Effector memory CD8-positive, alpha-beta T cell (primary cell): ENCODE measurements around the gene RPTOR.
A peak's percentile ranks its signal among the peaks of the same experiment; 100 is the strongest.

Source experiments
- ATAC-seq: fragments of 150-1000 bp; cut with Tn5 transposase; replicated peaks from 2 replicates; pipeline ENCODE4 v1.10.0; 2021; ENCODE audit warnings: mild to moderate bottlenecking, moderate library complexity
- DNase-seq, 3 experiments: peaks; one replicate each; pipeline ENCODE4 v3.0.0; 2021
- H3K27ac Mint-ChIP-seq, 2 donors: one replicate each; pipeline ENCODE4 v1.8.0; 2022; ENCODE audit warnings: mild to moderate bottlenecking in 2 of 2, mixed read lengths in 2 of 2, moderate library complexity in 2 of 2
- H3K27me3 Mint-ChIP-seq, 2 donors: one replicate each; pipeline ENCODE4 v1.8.0; 2022; ENCODE audit warnings: mixed read lengths in 2 of 2
- H3K36me3 Mint-ChIP-seq: one replicate; pipeline ENCODE4 v1.8.0; 2022; ENCODE audit warnings: mild to moderate bottlenecking, moderate library complexity, mixed read lengths; ENCODE audit not compliant: insufficient read depth
- H3K4me1 Mint-ChIP-seq, 2 donors: one replicate each; pipeline ENCODE4 v1.8.0; 2022; ENCODE audit warnings: low read depth in 2 of 2, mixed read lengths in 2 of 2
- H3K4me3 Mint-ChIP-seq, 2 donors: one replicate each; pipeline ENCODE4 v1.8.0; 2022; ENCODE audit warnings: mild to moderate bottlenecking in 2 of 2, mixed read lengths in 2 of 2, moderate library complexity in 2 of 2
- H3K9me3 Mint-ChIP-seq, 2 donors: one replicate each; pipeline ENCODE4 v1.8.0; 2022; ENCODE audit warnings: mixed read lengths in 2 of 2

The RPTOR gene

DNA sequence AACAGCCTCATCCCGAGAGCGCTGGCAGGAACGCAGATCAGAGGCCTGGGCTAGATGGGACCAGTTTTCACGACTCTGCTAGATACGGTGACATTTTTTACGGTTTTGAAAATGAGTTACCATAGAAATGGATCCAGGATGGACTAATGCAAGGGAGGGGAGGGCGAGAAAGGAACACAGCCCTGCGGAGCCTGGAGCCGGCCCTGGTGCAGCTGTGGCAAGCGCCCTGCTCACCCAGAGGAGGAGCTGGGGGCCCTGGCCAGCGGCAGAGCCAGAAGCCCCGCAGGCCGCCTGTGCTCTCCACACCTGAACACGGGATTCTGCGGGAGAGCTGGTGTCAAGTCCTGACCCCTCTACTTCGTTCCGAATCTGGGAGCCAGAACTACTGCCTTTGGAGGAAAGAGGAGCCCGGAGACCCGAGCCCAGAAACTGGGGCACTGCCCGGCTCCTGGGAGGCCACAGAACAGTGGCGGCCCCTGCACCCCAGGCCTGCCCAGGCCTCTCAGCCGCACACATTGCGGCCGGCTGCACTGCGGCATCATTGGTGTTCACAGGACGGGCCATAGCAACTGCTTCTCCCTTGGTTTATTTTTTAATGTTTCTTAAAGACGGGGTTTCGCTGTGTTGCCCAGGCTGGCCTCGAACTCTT lies 358.4 kb downstream of the RPTOR start:
- no peaks in the 10 kb centered on the region for H3K9me3 Mint-ChIP-seq
- H3K4me3 Mint-ChIP-seq, result no peak overlapping the region
- no peak for DNase-seq
- ATAC-seq, result no peak
- H3K27me3 Mint-ChIP-seq, result no peaks in the 10 kb centered on the region
- H3K27ac Mint-ChIP-seq, result no peak overlapping the region
- H3K36me3 Mint-ChIP-seq, result peaks cover 24% of the 10 kb centered on the region
- H3K4me1 Mint-ChIP-seq, result peaks cover 11 to 14% of the 10 kb centered on the region in 2 donors

DNA sequence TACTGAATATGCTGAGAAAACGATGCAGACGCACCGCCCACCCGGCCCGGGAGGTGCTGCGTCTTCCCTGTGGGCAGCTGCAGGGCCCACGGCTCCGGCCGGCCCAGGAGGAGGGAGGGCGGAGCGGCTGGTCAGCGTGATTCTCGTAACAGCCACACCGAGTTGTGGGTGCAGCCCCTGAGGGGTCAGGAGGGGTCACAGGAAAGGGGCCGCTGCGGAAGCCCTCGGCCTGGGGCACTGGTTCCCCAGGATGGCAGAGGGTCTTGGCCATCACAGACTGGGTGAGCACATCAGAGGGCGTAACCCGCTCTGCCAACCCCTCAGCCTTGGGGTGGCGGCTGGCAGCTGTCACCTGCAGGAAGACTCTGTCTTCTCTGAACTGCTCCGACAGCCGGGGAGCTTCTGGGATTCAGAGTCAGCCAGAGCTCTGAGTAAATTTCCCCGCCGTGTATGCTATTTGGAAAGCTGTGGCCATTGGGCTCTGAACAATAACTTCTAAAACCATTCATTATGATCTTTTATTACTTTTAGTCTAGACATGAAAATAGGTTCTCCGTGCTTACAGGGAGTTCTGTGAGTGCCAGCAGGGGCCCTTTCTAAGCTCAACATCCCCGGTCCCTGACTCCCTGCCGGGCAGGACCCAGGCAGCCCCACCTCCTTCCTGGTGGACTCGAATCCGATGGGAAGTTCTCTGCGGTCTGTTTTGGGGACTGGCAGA lies 359.6 kb downstream of the RPTOR start:
- H3K4me3 Mint-ChIP-seq, result no peak overlapping the region
- DNase-seq (no peak), ATAC-seq (no peak)
- H3K4me1 Mint-ChIP-seq, result peaks cover 11 to 14% of the 10 kb centered on the region in 2 donors
- H3K36me3 Mint-ChIP-seq, result peaks cover 30% of the 10 kb centered on the region
- H3K27me3 Mint-ChIP-seq, result no peaks in the 10 kb centered on the region
- H3K27ac Mint-ChIP-seq, result no peak overlapping the region
- H3K9me3 Mint-ChIP-seq, result no peaks in the 10 kb centered on the region

DNA sequence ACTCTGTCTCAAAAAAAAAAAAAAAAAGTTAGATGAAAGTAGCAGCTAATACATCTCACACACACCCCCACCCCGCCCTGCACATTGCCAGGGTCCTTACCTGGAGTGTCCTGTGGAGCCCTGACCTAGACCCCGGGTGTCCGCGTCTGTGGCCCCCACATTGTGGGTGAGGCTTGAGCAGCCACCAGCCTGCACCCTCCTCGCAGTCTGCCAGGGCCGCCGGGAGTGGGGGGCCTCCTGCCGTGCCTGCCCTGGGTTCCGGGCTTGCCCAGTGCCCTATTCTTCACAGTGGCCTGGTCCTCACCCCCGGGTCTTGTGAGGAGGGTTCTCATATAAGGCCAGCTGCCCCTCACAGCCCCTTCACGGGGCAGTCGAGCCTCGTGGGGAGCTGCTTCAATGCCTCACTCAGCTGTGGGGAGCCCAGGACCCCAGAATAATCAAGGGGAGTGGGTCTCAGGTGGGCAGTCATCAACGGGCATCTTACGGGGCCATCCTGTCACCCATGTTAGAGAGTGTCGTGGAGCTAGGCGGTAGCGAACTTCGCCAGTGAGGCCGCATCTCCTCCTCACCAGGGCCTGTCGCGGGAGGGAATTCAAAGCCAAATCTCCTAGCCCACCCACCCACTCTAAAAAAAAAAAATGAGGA lies 361.1 kb downstream of the RPTOR start:
- no peaks in the 10 kb centered on the region for H3K9me3 Mint-ChIP-seq
- no peaks in the 10 kb centered on the region for H3K27me3 Mint-ChIP-seq
- peaks cover 7 to 14% of the 10 kb centered on the region in 2 donors for H3K4me1 Mint-ChIP-seq
- no peak for ATAC-seq
- H3K4me3 Mint-ChIP-seq, result no peak overlapping the region
- no peak overlapping the region for H3K27ac Mint-ChIP-seq
- H3K36me3 Mint-ChIP-seq, result peaks cover 39% of the 10 kb centered on the region
- DNase-seq, result no peak

DNA sequence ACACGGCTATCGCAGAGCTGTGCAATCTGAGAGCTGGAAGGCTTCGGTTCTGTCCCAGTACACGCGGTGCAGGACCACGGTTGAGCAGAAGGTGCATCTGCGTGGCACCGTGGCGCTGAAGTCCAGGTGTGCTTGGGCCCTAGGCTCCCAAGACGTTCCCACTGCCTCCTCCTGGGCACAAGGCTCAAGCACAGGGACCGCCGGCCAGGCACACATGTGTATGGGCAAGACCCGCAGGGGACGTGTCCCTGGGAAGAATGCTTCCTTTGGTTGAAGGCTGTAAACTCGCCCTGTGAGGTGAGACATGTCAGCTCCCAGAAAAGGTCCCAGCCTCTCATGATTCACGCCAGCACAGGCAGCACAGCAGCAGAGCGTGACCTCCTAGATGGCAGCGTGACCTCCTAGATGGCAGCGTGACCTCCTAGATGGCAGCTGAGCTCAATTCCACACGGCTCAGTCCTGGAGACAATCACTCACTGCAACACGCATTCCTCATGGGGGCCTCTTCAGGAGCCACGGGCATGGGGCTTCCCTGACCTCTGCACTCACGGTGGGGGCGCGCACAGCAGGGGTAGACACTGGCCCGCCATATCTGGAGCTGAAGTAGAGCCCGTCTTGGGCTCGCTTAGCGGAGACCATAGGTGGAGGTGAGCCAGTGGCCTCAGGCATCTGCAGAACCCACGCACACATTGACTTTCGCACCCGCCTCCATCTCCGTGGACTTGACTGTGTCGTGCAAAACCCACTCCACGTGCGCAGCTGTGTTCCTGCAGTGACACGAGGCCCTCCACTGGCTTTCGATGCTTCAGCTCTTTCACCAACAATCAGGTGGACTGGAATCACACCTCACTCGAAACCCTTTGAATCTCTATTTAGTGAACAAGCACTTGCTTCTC lies 362.0 kb downstream of the RPTOR start:
- peaks cover 4 to 7% of the 10 kb centered on the region in 2 donors for H3K4me1 Mint-ChIP-seq
- DNase-seq, result no peak
- no peaks in the 10 kb centered on the region for H3K27me3 Mint-ChIP-seq
- H3K27ac Mint-ChIP-seq, result no peak overlapping the region
- H3K4me3 Mint-ChIP-seq, result no peak overlapping the region
- H3K9me3 Mint-ChIP-seq, result no peaks in the 10 kb centered on the region
- no peak for ATAC-seq
- H3K36me3 Mint-ChIP-seq, result peaks cover 47% of the 10 kb centered on the region

DNA sequence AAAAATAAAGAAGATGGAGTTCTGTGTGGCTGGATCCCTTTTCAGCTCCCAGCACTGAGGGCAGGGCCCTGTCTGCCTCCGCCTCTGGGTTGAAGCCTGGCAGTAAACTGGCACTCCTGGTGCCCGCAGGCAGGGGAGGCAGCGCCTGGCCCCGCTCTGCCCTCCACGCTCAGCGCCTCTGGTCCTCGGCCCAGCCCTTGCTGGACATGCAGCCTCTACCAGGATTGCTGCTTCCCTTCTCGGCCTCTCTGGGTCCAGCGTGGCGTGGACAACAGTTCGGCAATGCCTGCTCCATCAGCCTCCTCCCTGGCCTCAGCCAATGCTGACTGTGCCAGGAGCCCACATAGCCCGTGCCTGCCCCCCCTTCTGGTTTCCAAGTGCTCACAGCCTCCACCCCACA lies 362.6 kb downstream of the RPTOR start:
- Mint-ChIP-seq H3K9me3 (no peaks in the 10 kb centered on the region), H3K4me3 (no peak overlapping the region), H3K27ac (no peak overlapping the region), H3K27me3 (no peaks in the 10 kb centered on the region), H3K36me3 (peaks cover 45% of the 10 kb centered on the region), H3K4me1 (peaks cover 0 to under 1% of the 10 kb centered on the region in 2 donors)
- no peak for DNase-seq
- ATAC-seq, result no peak

DNA sequence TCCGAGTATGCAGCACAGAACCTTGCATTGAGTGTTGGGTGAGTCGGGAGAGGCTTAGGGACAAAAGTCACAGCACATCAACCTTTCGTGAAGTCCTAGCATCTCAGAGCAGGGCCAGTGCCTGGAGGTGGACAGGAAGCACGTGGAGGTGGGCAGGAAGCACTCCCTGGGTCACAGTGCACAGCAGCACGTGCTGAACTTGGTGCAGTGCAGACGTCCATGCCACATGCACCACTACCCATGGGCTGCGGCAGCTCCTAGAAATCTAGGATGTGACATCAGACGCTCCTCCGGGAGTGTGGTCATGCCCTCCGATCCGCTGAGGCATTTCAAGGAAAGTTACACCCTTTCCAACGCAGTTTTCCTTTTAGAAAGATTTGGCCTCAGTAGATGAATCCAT lies 363.6 kb downstream of the RPTOR start:
- H3K27me3 Mint-ChIP-seq, result no peaks in the 10 kb centered on the region
- H3K4me1 Mint-ChIP-seq, result no peaks in the 10 kb centered on the region
- H3K27ac Mint-ChIP-seq, result no peak overlapping the region
- ATAC-seq, result no peak
- no peaks in the 10 kb centered on the region for H3K9me3 Mint-ChIP-seq
- peaks cover 40% of the 10 kb centered on the region for H3K36me3 Mint-ChIP-seq
- H3K4me3 Mint-ChIP-seq, result no peak overlapping the region
- no peak for DNase-seq

DNA sequence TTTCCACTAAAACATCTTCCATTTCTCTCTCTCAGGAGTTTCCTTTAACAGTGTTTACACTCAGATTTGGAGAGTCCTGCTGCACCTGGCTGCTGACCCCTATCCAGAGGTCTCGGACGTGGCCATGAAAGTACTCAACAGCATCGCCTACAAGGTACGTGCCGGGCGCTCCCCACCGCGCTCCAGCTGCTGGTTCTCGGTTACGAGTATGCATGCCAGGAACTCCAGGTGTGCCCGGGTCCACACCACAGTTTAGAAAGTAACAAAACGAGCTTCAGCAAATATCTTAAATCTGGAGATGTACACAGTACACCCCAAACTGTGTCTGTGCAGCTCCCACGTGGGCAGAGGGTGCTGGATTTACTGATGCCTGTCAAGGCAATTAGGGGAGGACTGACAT lies 364.1 kb downstream of the RPTOR start:
- ATAC-seq, result no peak
- Mint-ChIP-seq H3K27me3 (no peaks in the 10 kb centered on the region), H3K4me1 (no peaks in the 10 kb centered on the region), H3K4me3 (no peak overlapping the region), H3K27ac (no peak overlapping the region), H3K9me3 (no peaks in the 10 kb centered on the region), H3K36me3 (peaks cover 39% of the 10 kb centered on the region)
- no peak for DNase-seq

DNA sequence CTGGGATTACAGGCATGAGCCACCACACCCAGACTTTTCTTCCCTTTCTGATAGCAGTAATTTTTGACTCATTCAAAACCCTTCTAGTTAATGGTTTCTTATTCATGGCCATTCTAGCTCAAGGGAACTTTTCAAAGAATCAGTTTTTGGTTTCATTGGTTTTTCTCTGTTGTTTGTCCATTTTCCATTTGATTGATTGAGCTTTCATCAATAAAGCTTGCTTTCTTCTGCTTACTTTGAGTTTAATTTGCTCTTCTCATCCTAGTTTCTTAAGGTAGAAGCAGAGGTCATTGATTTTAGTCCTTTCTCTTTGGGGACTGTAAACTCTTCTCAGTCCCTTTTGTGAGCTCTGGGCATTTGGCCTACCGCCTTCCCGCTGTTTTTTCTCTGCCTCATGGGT lies 365.0 kb downstream of the RPTOR start:
- Mint-ChIP-seq H3K36me3 (peaks cover 39% of the 10 kb centered on the region), H3K27me3 (no peaks in the 10 kb centered on the region), H3K4me1 (no peaks in the 10 kb centered on the region), H3K27ac (peak overlapping the region; percentile 36 to 46), H3K4me3 (no peak overlapping the region), H3K9me3 (no peaks in the 10 kb centered on the region)
- DNase-seq, result no peak
- ATAC-seq, result no peak

DNA sequence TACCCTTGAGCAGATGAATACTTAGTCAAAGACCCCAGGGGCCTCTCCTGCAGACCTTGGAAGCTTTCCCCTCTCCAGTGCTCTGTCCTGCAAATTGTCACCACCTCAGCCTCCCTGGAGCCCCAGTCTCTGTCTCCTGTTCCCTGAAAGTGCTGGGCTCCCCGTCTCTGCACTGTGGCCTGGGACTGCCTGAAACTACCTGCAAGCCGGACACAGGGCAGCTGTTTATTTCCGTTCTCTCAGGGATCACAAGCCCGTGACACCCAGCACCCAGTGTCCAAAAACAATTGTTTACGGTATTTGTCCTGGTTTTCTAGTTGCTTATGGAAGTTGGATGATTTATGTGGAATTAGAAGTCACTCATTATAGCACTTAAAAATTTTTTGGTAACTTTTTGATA lies 365.4 kb downstream of the RPTOR start:
- H3K4me1 Mint-ChIP-seq, result no peaks in the 10 kb centered on the region
- H3K9me3 Mint-ChIP-seq, result no peaks in the 10 kb centered on the region
- DNase-seq (no peak), ATAC-seq (no peak)
- no peak overlapping the region for H3K4me3 Mint-ChIP-seq
- H3K27me3 Mint-ChIP-seq, result no peaks in the 10 kb centered on the region
- H3K36me3 Mint-ChIP-seq, result peaks cover 39% of the 10 kb centered on the region
- H3K27ac Mint-ChIP-seq, result peak overlapping the region in 1 of 2 donors; percentile 36

DNA sequence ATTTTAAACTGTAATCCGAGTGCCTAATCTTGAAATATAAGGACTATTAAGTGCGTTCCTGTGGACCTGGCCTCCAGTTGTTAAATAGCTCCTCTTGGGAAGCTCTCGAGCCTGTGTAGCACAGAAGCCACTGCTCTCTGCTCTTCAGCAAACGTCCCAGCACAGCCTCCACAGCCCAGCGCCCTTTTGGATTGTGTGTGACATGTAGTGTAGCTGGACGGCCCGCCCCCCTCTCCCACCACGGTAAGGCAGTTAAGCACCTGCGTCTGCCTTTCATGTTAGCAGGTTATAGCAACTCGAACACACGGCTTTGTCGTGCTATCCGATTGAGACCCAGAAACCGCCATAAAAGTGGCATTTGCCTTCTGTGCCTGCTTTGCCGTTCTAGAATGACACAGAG lies 367.8 kb downstream of the RPTOR start:
- H3K9me3 Mint-ChIP-seq, result no peaks in the 10 kb centered on the region
- peaks cover 40% of the 10 kb centered on the region for H3K36me3 Mint-ChIP-seq
- DNase-seq (no peak), ATAC-seq (no peak)
- no peaks in the 10 kb centered on the region for H3K4me1 Mint-ChIP-seq
- H3K27ac Mint-ChIP-seq, result peak overlapping the region in 1 of 2 donors; percentile 35
- no peak overlapping the region for H3K4me3 Mint-ChIP-seq
- H3K27me3 Mint-ChIP-seq, result no peaks in the 10 kb centered on the region

DNA sequence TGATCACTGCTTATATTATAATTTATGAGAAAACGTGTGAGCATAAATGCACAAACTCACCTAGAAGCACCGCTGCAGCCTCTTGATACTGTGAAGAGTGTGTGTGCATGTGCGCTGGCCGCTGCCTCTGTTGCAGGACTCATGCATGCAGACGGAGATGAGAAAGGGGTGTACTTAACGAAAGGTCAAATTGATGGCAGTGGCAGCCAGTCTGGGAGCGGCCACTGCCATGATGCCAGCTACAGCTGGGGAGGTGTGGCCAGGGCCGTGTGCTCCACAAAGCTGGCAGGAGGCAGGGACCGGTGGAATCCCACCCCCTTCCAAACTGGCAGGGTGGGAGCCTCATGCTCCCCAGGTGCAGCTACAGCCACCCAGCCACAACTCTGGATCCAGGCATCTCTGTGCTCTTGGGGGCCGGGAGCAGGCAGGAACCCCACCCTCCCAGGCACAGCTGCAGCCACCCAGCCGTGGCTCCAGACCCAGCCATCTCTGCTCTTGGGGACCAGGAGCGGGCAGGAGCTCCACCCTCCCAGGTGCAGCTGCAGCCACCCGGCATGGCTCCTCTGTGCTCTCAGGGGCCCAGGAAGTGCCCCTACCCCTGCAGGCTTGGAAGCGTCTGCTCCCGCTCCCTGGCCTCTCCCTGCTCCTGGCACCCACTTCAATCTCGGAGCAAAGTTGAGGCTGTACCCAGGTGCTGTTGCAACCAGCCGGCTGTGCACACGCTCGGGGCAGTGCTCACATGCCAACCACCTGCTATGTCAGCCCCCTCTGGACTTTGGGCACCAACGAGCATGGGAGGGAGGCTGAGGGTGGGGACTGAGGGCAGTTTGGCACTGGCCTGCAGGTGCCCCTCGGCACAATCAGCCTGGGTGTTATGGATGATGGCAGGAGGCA lies 369.5 kb downstream of the RPTOR start:
- no peaks in the 10 kb centered on the region for H3K9me3 Mint-ChIP-seq
- no peak overlapping the region for H3K4me3 Mint-ChIP-seq
- no peaks in the 10 kb centered on the region for H3K4me1 Mint-ChIP-seq
- DNase-seq, result no peak
- no peak for ATAC-seq
- peak overlapping the region in 1 of 2 donors; percentile 17 for H3K27ac Mint-ChIP-seq
- no peaks in the 10 kb centered on the region for H3K27me3 Mint-ChIP-seq
- peaks cover 43% of the 10 kb centered on the region for H3K36me3 Mint-ChIP-seq

DNA sequence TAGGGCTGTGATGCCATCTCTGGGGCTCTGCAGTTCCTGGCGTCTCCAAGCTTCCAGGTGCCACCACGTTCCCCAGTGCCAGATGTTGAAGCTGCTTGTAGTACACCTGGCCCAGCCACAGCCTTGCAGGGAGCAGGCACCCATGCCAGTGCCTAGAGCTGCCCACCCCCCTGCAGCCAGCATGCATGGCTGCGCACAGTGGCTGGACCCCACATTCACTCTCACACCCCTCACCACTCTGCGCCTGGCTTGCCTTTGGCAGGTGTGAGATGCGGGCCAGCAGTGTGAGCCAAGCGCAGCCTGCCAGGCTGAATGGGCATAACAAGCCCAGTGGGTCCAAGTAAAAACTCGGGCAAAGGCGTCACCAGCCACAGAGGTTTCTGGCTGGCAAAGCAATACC lies 371.6 kb downstream of the RPTOR start:
- Mint-ChIP-seq H3K36me3 (peaks cover 26% of the 10 kb centered on the region), H3K4me3 (no peak overlapping the region), H3K27ac (no peak overlapping the region), H3K27me3 (no peaks in the 10 kb centered on the region), H3K9me3 (no peaks in the 10 kb centered on the region), H3K4me1 (no peaks in the 10 kb centered on the region)
- DNase-seq (no peak), ATAC-seq (no peak)
